NCI-H526 (cell line): ENCODE data around the gene TARBP2.

ENCODE experiments used
- DNase-seq, 2 experiments: peaks; one replicate each; lab custom pipeline; 2025; lab: John Stamatoyannopoulos, UW

TARBP2 gene

GRCh38 chr12:53500776-53501614 is at the start of gene TARBP2:
TARBP2 (plus strand) TSS chr12:53501283; CDS start chr12:53501409, 126 bp downstream.
- DNase-seq, result peak; percentile 99

GRCh38 chr12:53451661-53452158 is 49.4 kb upstream of the TARBP2 start, which contains the start of gene PCBP2:
PCBP2 (plus strand) TSS chr12:53452102; CDS start chr12:53454801, 2,699 bp downstream.
- peak; percentile 98 to 99 for DNase-seq

GRCh38 chr12:53452159-53453077 is 48.7 kb upstream of the TARBP2 start:
- DNase-seq, result peak; percentile 28 to 84

- no peak for DNase-seq
These were observed 47.0 kb upstream of the TARBP2 start for GRCh38 chr12:53453953-53454640.

- no peak for DNase-seq
These were observed 46.4 kb upstream of the TARBP2 start for GRCh38 chr12:53454707-53455106.

- no peak for DNase-seq
These were observed 44.3 kb upstream of the TARBP2 start for GRCh38 chr12:53456654-53457366.

GRCh38 chr12:53459097-53459496 is 42.0 kb upstream of the TARBP2 start:
- no peak for DNase-seq

- DNase-seq, result no peak
These were observed 40.0 kb upstream of the TARBP2 start for GRCh38 chr12:53461059-53461458.

- DNase-seq, result no peak
These were observed 39.5 kb upstream of the TARBP2 start for GRCh38 chr12:53461591-53461990.

GRCh38 chr12:53462935-53463334 is 38.1 kb upstream of the TARBP2 start:
- DNase-seq, result no peak

- no peak for DNase-seq
These were observed 37.1 kb upstream of the TARBP2 start for GRCh38 chr12:53463802-53464560.

GRCh38 chr12:53464685-53465418 is 36.2 kb upstream of the TARBP2 start:
- no peak for DNase-seq

- no peak for DNase-seq
These were observed 35.4 kb upstream of the TARBP2 start for GRCh38 chr12:53465679-53466078.

GRCh38 chr12:53466640-53467039 is 34.4 kb upstream of the TARBP2 start:
- DNase-seq, result no peak

GRCh38 chr12:53467082-53467481 is 34.0 kb upstream of the TARBP2 start:
- no peak for DNase-seq

GRCh38 chr12:53467880-53468279 is 33.2 kb upstream of the TARBP2 start:
- no peak for DNase-seq

GRCh38 chr12:53468282-53468681 is 32.8 kb upstream of the TARBP2 start:
- DNase-seq, result no peak

GRCh38 chr12:53472056-53472582 is 29.0 kb upstream of the TARBP2 start:
- no peak for DNase-seq

GRCh38 chr12:53474077-53474476 is 27.0 kb upstream of the TARBP2 start:
- DNase-seq, result no peak
